ENCODE results near the gene IQGAP1. TPM values are rescaled to one million over a fixed set of nuclear protein-coding genes. Genes with fewer than 3 reads are reported as not detected.
A peak's percentile ranks its signal among the peaks of the same experiment; 100 is the strongest.

IQGAP1 gene
- total and polyA plus RNA-seq, 2 of the 4 experiments (the other 2 are of a cell fraction) = 87.5 to 207 TPM

DNA sequence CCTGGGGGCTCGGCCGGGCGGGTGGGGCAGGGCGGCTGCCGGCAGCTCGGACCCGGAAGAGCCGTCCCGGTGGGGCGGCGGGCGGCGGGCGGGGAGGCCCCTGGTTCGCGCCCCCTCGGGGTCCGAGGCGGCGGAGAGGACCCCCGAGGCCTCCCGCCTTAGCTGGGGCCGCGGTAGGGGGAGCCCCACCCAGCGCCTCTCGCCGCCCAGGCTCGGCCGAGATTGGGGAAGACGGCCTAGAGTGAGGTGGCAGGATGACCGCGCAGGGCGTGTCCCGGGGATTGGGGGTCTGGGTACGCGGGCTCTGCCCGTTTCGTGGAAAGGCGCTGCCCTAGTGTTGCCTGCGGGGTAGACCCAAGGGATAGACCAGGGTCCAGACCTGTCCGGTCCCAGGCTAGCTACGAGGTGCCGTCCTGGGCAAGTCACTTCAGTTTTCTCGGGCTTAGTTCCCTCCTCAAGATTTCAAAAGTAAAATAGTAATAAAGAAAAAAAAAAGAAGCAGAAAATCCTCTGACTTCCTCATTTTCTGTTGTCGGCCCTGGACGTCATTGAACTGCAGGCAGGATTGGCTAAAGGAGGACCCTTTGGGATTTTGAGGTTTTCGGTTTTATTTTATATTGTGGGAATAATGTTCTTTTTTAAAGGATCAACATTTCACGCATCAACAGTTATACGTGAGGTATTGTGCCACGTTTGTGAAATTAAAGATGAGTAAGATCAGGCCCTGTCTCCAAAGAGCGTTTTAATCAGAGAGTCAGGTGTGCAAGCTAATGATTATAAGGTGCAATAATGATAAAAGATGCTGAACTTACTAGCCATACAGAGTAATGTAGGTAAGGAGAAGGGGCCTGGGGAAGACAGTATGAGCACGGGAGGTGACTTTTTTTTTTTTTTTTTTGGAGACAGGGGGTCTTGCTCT lies 679 bp downstream of the IQGAP1 start:
- in situ Hi-C loops (cut with MboI; ENCODE audit: low sequenced_read_pairs) = no loop called here
- no peak overlapping the region for H2BK20ac ChIP-seq (ENCODE audit: low read depth, low read length)
- peak overlapping the region; percentile 85 for H3K9ac ChIP-seq (ENCODE audit: low read depth, low read length)
- peaks cover 9% of the 10 kb centered on the region; the same call in 1 of the 2 replicates for H3K9me1 ChIP-seq (ENCODE audit: insufficient read depth, low read length)
- H3K79me1 ChIP-seq (ENCODE audit: low read depth in 1 of 2, low read length in 2 of 2) = peaks cover 10 to 45% of the 10 kb centered on the region in 2 experiments
- CTCF ChIA-PET = interaction anchor here (1.5 to 1.9 kb wide), 2 partner anchors 27 to 68 kb away, joined by 4 to 5 read pairs; no protein-coding TSS in a partner anchor
- peak overlapping the region; percentile 67 for H4K5ac ChIP-seq (ENCODE audit: low read depth, low read length)
- H2BK15ac ChIP-seq (ENCODE audit: low read depth, low read length) = peak overlapping the region; percentile 47; the same call in 1 of the 3 replicates
- H3K4me3 ChIP-seq (ENCODE audit: insufficient read depth, low read depth, low read length) = peak overlapping the region; percentile 80
- peaks cover 7% of the 10 kb centered on the region for H3K4me1 ChIP-seq (ENCODE audit: control insufficient read depth, insufficient read depth, low read length)
- H3K23ac ChIP-seq (ENCODE audit: low read depth, low read length) = peak overlapping the region; percentile 94
- TF ChIP-seq RAD21 (IDR thresholded peaks at IDR 0.05; ENCODE audit: low read length) (0 out of 2 replicates have a peak, but pooled peaks have one; percentile 28), SMC3 (IDR thresholded peaks at IDR 0.05; ENCODE audit: low read depth, low read length) (no peak), MAZ (IDR thresholded peaks at IDR 0.05; ENCODE audit: borderline replicate concordance, low read depth, low read length) (0 out of 2 replicates have a peak, but pooled peaks have one; percentile 6)
- intact Hi-C loops (cut with micrococcal nuclease) = loop anchor here (1.0 kb wide), 2 partner anchors 12 to 68 kb away; no protein-coding TSS in a partner anchor
- peak; percentile 41 for DNase-seq
- dilution Hi-C loops (cut with HindIII; ENCODE audit: low sequenced_read_pairs, unreplicated experiment) = no loop called here
- H4K91ac ChIP-seq (ENCODE audit: insufficient read depth, low read depth, low read length) = peak overlapping the region; percentile 95
- H2AFZ ChIP-seq (replicated peaks; ENCODE audit: low read length, poor library complexity) = peak overlapping the region; percentile 95
- H3K4me2 ChIP-seq (ENCODE audit: low read depth, low read length) = peak overlapping the region; percentile 88
- no peaks in the 10 kb centered on the region for H3K9me3 ChIP-seq (ENCODE audit: control insufficient read depth, insufficient read depth, low read length)
- H3K27me3 ChIP-seq (ENCODE audit: control insufficient read depth, insufficient read depth, low read length) = no peaks in the 10 kb centered on the region
- H3K56ac ChIP-seq (ENCODE audit: extremely low read depth, insufficient read depth, low read length) = peak overlapping the region; percentile 98
- H3K27ac ChIP-seq (ENCODE audit: insufficient read depth, low read length) = peak overlapping the region; percentile 74
- 3% methylated on average over 17 of the region's 52 CpGs; no CpG with 5 or more reads in 1 of the 2 experiments for WGBS, 2 experiments (ENCODE audit: extremely low coverage in 2 of 2, insufficient read length in 1 of 2)
- peak overlapping the region; percentile 87 for H3K4ac ChIP-seq (ENCODE audit: low read depth, low read length)
- peak; percentile 59 for ATAC-seq (ENCODE audit: low read depth)
- peaks cover 8% of the 10 kb centered on the region for H3K36me3 ChIP-seq (ENCODE audit: control insufficient read depth, insufficient read depth, low read length)
- peak overlapping the region; percentile 75 for H2BK5ac ChIP-seq (ENCODE audit: low read depth, low read length, poor library complexity, severe bottlenecking)
- peak overlapping the region; percentile 60 for H2BK120ac ChIP-seq (ENCODE audit: low read depth, low read length)
- H2AK5ac ChIP-seq (ENCODE audit: low read depth, low read length) = peak overlapping the region; percentile 83
- peak overlapping the region; percentile 66 for H3K18ac ChIP-seq (ENCODE audit: low read depth, low read length)
- H4K8ac ChIP-seq (ENCODE audit: low read depth in 2 of 2, low read length in 2 of 2) = peak overlapping the region; percentile 86 to 96; a peak in 3 of 4 replicates
- peak overlapping the region; percentile 93 for H3K14ac ChIP-seq (replicated peaks; ENCODE audit: low read depth, low read length)
- POLR2A ChIA-PET (ENCODE audit: unreplicated experiment) = interaction anchor here (0.5 to 0.9 kb wide), 2 partner anchors 20 to 155 kb away, joined by 4 to 9 read pairs; partner anchors contain the start of gene CIB1
- TSS peak; percentile 25 for BruUV-seq (replicated peaks)
- peaks cover 38% of the 10 kb centered on the region for H4K20me1 ChIP-seq (ENCODE audit: insufficient read depth, low read length)
- peak overlapping the region; percentile 99 for H2AK9ac ChIP-seq (replicated peaks; ENCODE audit: low read depth, low read length, poor library complexity)
